ENCODE results near the gene ATP9A. TPM values are rescaled to one million over a fixed set of nuclear protein-coding genes. Genes with fewer than 3 reads are reported as not detected.

Gene ATP9A
- total and polyA plus RNA-seq, 10 of the 15 experiments (the other 5 are each of a cell fraction or from before 2014, with no cell fraction given) = 0.03 to 0.81 (median 0.14) TPM

DNA sequence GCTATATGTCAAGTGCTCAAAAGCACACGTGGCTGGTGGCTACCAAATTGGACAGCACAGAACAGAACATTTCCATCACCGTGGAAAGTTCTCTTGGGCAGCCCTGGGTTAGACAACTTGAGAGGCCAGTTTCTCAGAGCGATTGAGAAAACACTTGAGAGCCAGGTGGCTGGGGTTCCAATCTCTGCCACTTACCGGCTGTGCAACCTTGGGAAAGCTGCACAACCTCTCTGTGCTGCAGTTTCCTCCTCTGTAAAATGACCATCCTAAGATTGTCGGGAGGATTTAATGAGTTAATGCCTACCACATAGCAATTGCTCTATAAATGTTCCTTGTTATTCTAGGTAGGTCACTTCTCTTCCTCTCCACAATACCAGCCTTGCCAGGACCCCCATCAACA lies 200.6 kb downstream of the ATP9A start:
- Histone ChIP-seq H3K36me3 (ENCODE audit: control insufficient read depth in 2 of 2, insufficient read depth in 2 of 2, low read length in 1 of 2) (no peaks in the 10 kb centered on the region), H3K9ac (ENCODE audit: control insufficient read depth, insufficient read depth, low read length) (no peak overlapping the region), H4K20me1 (ENCODE audit: control insufficient read depth, insufficient read depth) (no peaks in the 10 kb centered on the region; the same call in 1 of the 2 replicates), H3K27me3 (replicated peaks in 1 of 2; ENCODE audit: control insufficient read depth in 2 of 2, insufficient read depth in 2 of 2, low read length in 1 of 2) (peaks cover 1 to 8% of the 10 kb centered on the region in 2 experiments), H3K9me3 (replicated peaks; ENCODE audit: control insufficient read depth, insufficient read depth, low read length) (no peaks in the 10 kb centered on the region; the same call in 2 of the 3 replicates), H3K79me2 (ENCODE audit: control insufficient read depth, insufficient read depth, low read length) (no peaks in the 10 kb centered on the region), H3K4me1 (ENCODE audit: control insufficient read depth, insufficient read depth, low read length) (no peaks in the 10 kb centered on the region; the same call in 1 of the 2 replicates), H2AFZ (ENCODE audit: control insufficient read depth, low read depth, low read length) (no peak overlapping the region), H3K4me3 (no peak overlapping the region), H3K27ac (ENCODE audit: control insufficient read depth, insufficient read depth) (no peak overlapping the region), H3K4me2 (ENCODE audit: control insufficient read depth, insufficient read depth) (no peak overlapping the region)
- ChIA-PET POLR2A (no interaction called here), SMC1A (ENCODE audit: uncharacterized antibody, unreplicated experiment) (no interaction called here), CTCF (no interaction called here), RAD21 (ENCODE audit: unreplicated experiment) (no interaction called here)
- no TSS peak for BruUV-seq (replicated peaks)
- ATAC-seq (no peak), DNase-seq (ENCODE audit: low read depth, low spot score) (no peak), FAIRE-seq (no peak)
- TF ChIP-seq EGR1 (IDR thresholded peaks at IDR 0.05; ENCODE audit: borderline replicate concordance in 1 of 2, low read depth in 2 of 2, low read length in 2 of 2) (no peak), BMI1 (IDR thresholded peaks at IDR 0.05; ENCODE audit: borderline replicate concordance) (no peak), CBX5 (IDR thresholded peaks at IDR 0.05; ENCODE audit: low read depth) (no peak), ZNF207 (IDR thresholded peaks at IDR 0.05; ENCODE audit: borderline replicate concordance) (no peak), PAX5 (IDR thresholded peaks at IDR 0.05; ENCODE audit: borderline replicate concordance, low read depth, low read length) (no peak)
- intact Hi-C loops (cut with micrococcal nuclease; ENCODE audit: unreplicated experiment) = no loop called here
- WGBS (ENCODE audit: insufficient coverage, insufficient replicate concordance, low lambda C conversion rate, missing lambda C conversion rate) = 29% methylated on average over 5 of the region's 5 CpGs
- in situ Hi-C loops (cut with MboI) = no loop called here

- H4K20me1 ChIP-seq (ENCODE audit: control insufficient read depth, insufficient read depth) = no peaks in the 10 kb centered on the region; the same call in 1 of the 2 replicates
- ATAC-seq (no peak), DNase-seq (ENCODE audit: low read depth, low spot score) (no peak), FAIRE-seq (no peak)
- no peaks in the 10 kb centered on the region; the same call in 2 of the 3 replicates for H3K9me3 ChIP-seq (replicated peaks; ENCODE audit: control insufficient read depth, insufficient read depth, low read length)
- in situ Hi-C loops (cut with MboI) (no loop called here), intact Hi-C loops (cut with micrococcal nuclease; ENCODE audit: unreplicated experiment) (no loop called here)
- 49% methylated on average over 4 of the region's 4 CpGs for WGBS (ENCODE audit: insufficient coverage, insufficient replicate concordance, low lambda C conversion rate, missing lambda C conversion rate)
- no peak overlapping the region for H3K27ac ChIP-seq (ENCODE audit: control insufficient read depth, insufficient read depth)
- ChIA-PET POLR2A (no interaction called here), CTCF (no interaction called here), RAD21 (ENCODE audit: unreplicated experiment) (no interaction called here), SMC1A (ENCODE audit: uncharacterized antibody, unreplicated experiment) (interaction anchor here (0.7 kb wide), 1 partner anchor 62 kb away, joined by 5 read pairs; no protein-coding TSS in a partner anchor)
- no peak overlapping the region for H3K4me3 ChIP-seq
- H3K79me2 ChIP-seq (ENCODE audit: control insufficient read depth, insufficient read depth, low read length) = no peaks in the 10 kb centered on the region
- H3K27me3 ChIP-seq (replicated peaks in 1 of 2; ENCODE audit: control insufficient read depth in 2 of 2, insufficient read depth in 2 of 2, low read length in 1 of 2) = peaks cover 9 to 18% of the 10 kb centered on the region in 2 experiments
- no TSS peak for BruUV-seq (replicated peaks)
- H3K36me3 ChIP-seq (ENCODE audit: control insufficient read depth in 2 of 2, insufficient read depth in 2 of 2, low read length in 1 of 2) = no peaks in the 10 kb centered on the region
- TF ChIP-seq NFXL1 (IDR thresholded peaks at IDR 0.05; ENCODE audit: borderline replicate concordance) = 0 out of 2 replicates have a peak, but pooled peaks have one; percentile 21
- no peak for TF ChIP-seq TAF1 (IDR thresholded peaks at IDR 0.05; ENCODE audit: borderline replicate concordance, low read depth, low read length)
- H2AFZ ChIP-seq (ENCODE audit: control insufficient read depth, low read depth, low read length) = no peak overlapping the region
- no peak overlapping the region for H3K9ac ChIP-seq (ENCODE audit: control insufficient read depth, insufficient read depth, low read length)
- H3K4me1 ChIP-seq (ENCODE audit: control insufficient read depth, insufficient read depth, low read length) = no peaks in the 10 kb centered on the region; the same call in 1 of the 2 replicates
- no peak overlapping the region for H3K4me2 ChIP-seq (ENCODE audit: control insufficient read depth, insufficient read depth)
Observed at GRCh38 chr20:51566594-51566993, 201.6 kb downstream of the ATP9A start.

All from GM12878 (cell line).